ENCODE data around the gene AKAP9.

DNA sequence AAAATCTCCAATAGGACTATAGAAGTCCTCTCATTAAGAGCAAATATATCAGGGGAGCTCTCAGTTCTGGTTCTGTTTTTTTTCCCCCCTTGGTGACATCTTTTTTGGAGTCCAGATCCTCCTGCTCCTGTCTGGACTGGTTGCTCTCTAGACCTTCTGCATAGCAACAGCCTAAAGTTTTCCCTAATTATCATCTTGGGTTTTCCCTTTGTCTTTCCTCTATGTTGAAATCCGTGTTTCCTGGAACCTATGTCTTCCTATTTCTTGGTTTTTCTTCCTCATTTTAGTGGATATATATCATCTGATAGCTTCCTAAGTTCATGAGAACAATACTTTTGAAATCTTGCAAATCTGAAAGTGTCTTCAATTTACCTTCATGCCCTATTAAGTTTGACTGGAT is 30.5 kb upstream of the AKAP9 start:
- no peak for TF ChIP-seq POLR2A (IDR thresholded peaks at IDR 0.05)
- TF ChIP-seq, protein P1, sequence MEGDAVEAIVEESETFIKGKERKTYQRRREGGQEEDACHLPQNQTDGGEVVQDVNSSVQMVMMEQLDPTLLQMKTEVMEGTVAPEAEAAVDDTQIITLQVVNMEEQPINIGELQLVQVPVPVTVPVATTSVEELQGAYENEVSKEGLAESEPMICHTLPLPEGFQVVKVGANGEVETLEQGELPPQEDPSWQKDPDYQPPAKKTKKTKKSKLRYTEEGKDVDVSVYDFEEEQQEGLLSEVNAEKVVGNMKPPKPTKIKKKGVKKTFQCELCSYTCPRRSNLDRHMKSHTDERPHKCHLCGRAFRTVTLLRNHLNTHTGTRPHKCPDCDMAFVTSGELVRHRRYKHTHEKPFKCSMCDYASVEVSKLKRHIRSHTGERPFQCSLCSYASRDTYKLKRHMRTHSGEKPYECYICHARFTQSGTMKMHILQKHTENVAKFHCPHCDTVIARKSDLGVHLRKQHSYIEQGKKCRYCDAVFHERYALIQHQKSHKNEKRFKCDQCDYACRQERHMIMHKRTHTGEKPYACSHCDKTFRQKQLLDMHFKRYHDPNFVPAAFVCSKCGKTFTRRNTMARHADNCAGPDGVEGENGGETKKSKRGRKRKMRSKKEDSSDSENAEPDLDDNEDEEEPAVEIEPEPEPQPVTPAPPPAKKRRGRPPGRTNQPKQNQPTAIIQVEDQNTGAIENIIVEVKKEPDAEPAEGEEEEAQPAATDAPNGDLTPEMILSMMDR (IDR thresholded peaks at IDR 0.05): no peak

Data from body of pancreas (tissue), 4 donors.